Measurements from ENCODE around the gene ORAI3.

The ORAI3 gene

GRCh38 chr16:31000671-31001382 lies 52.0 kb downstream of the ORAI3 start:
- Histone ChIP-seq H3K27ac (peak overlapping the region in 17 of 21 experiments; percentile 26 to 89 (median 74)), H3K4me3 (peak overlapping the region; percentile 1 to 39 (median 9))

- peak overlapping the region in 18 of 21 experiments; percentile 26 to 89 (median 74) for H3K27ac ChIP-seq
- H3K4me3 ChIP-seq, result peak overlapping the region in 6 of 7 experiments; percentile 1 to 39 (median 8)
Measured at GRCh38 chr16:31001507-31002249, 52.8 kb downstream of the ORAI3 start.

- Histone ChIP-seq H3K4me3 (peak overlapping the region in 2 of 7 experiments; percentile 24 to 39), H3K27ac (peak overlapping the region in 19 of 21 experiments; percentile 19 to 89 (median 75))
Measured at GRCh38 chr16:31002250-31002700, 53.4 kb downstream of the ORAI3 start.

GRCh38 chr16:31002862-31003341 lies 54.0 kb downstream of the ORAI3 start:
- no peak overlapping the region for H3K4me3 ChIP-seq
- peak overlapping the region in 19 of 21 experiments; percentile 19 to 89 (median 73) for H3K27ac ChIP-seq

- Histone ChIP-seq H3K4me3 (no peak overlapping the region), H3K27ac (peak overlapping the region in 14 of 21 experiments; percentile 19 to 89 (median 78))
Measured at GRCh38 chr16:31003744-31004143, 54.9 kb downstream of the ORAI3 start.
